Stomach (tissue), 4 donors: Measurements from ENCODE around the gene ACAD8.

Experiments
- POLR2AphosphoS5 ChIP-seq, 3 donors: sonication (generic); formaldehyde crosslinking; IDR thresholded peaks; one replicate each; pipeline ENCODE4 v1.6.1; 2016; ENCODE audit warnings: antibody characterized with exemption in 3 of 3
- TF ChIP-seq, protein P1 (sequence below), 7 experiments: fragments of 450-650 bp in 4 of 7; fragments of 200-600 bp in 3 of 7; sonication (generic) in 3 of 7; IDR thresholded peaks; one replicate each; pipeline ENCODE4 v1.5.1; 2016 to 2019; ENCODE audit warnings: antibody characterized with exemption in 7 of 7, control low read depth in 2 of 7, mild to moderate bottlenecking in 1 of 7

DNA sequence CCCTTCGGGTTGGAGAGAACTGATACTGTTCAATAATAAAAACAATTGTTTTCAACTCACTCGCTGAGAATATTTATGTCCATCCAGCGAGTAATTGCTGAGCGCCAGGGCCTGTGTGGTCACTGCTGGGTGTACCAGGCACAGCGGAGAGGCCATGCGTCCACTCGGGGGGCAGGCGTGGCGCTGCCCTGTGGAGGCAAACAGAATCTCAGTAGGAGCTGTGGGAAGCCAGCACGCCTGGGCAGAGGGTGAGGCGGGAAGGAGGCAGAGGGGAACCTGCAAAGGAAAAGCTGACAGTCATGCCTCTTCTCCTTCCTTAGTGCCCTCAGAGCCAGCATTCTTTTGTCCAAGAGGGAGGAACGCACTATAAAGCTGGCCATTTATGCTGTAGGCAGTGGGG lies 34.2 kb downstream of the ACAD8 start:
- TF ChIP-seq, protein P1, sequence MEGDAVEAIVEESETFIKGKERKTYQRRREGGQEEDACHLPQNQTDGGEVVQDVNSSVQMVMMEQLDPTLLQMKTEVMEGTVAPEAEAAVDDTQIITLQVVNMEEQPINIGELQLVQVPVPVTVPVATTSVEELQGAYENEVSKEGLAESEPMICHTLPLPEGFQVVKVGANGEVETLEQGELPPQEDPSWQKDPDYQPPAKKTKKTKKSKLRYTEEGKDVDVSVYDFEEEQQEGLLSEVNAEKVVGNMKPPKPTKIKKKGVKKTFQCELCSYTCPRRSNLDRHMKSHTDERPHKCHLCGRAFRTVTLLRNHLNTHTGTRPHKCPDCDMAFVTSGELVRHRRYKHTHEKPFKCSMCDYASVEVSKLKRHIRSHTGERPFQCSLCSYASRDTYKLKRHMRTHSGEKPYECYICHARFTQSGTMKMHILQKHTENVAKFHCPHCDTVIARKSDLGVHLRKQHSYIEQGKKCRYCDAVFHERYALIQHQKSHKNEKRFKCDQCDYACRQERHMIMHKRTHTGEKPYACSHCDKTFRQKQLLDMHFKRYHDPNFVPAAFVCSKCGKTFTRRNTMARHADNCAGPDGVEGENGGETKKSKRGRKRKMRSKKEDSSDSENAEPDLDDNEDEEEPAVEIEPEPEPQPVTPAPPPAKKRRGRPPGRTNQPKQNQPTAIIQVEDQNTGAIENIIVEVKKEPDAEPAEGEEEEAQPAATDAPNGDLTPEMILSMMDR (IDR thresholded peaks at IDR 0.05), result no peak
- no peak for TF ChIP-seq POLR2AphosphoS5 (IDR thresholded peaks at IDR 0.05)
